Measurements from ENCODE around the gene PCID2.

The PCID2 gene

DNA sequence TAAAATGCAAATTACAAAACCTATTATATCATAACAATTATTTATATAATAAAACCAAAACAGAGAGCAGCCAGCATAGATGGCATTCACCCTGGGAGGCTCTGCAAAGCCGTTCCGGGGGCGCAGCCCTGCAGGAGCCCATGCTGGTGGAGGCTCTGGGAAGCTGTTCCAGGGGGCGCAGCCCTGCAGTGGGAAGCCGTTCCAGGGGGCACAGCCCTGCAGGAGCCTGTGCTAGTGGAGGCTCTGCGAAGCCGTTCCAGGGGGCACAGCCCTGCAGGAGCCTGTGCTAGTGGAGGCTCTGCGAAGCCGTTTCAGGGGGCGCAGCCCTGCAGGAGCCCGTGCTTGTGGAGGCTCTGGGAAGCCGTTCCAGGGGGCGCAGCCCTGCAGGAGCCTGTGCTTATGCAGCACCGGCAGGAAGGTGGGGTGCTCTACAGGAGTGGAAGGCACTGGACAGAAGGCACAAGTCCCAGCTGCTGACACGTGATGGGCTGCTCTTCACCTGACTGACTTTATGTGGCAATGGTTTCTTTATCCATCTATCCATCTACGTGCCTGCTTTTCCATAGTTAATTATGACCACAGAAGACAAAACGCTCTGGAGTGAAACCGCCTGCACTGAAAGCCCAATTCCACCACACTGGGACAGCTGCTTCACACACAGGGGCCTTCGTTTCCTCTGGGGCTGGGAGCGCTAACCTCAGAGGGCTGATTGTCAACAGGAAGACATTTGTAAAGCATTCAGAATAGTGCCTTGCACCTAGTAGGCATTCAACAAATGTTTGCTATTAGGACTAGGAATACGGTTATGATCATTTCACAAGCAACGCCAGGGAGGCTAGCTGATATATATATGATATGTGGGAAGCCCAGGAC lies 23.7 kb downstream of the PCID2 start:
- ChIA-PET POLR2A (ENCODE audit: low non-redundant PET) (no interaction called here), CTCF (interaction anchor here (0.6 kb wide), 1 partner anchor 209 kb away, joined by 3 read pairs; no protein-coding TSS in a partner anchor)
- no peak for TF ChIP-seq CTCF (conservative IDR thresholded peaks at IDR 0.05; ENCODE audit: low read depth)
- no peak for DNase-seq (ENCODE audit: low spot score)
- peak overlapping the region; percentile 16; the same call in 1 of the 2 replicates for H3K27ac ChIP-seq

GRCh38 chr13:113183450-113184129 lies 24.9 kb downstream of the PCID2 start:
- DNase-seq (ENCODE audit: low spot score) = no peak
- H3K27ac ChIP-seq = no peak overlapping the region
- POLR2A ChIA-PET (ENCODE audit: low non-redundant PET) = no interaction called here
- no peak for TF ChIP-seq CTCF (conservative IDR thresholded peaks at IDR 0.05; ENCODE audit: low read depth)
- CTCF ChIA-PET = no interaction called here

GRCh38 chr13:113182046-113182445 lies 26.4 kb downstream of the PCID2 start:
- ChIA-PET POLR2A (ENCODE audit: low non-redundant PET) (no interaction called here), CTCF (no interaction called here)
- no peak for TF ChIP-seq CTCF (conservative IDR thresholded peaks at IDR 0.05; ENCODE audit: low read depth)
- no peak for DNase-seq (ENCODE audit: low spot score)
- H3K27ac ChIP-seq = peak overlapping the region; percentile 27; the same call in 1 of the 2 replicates

DNA sequence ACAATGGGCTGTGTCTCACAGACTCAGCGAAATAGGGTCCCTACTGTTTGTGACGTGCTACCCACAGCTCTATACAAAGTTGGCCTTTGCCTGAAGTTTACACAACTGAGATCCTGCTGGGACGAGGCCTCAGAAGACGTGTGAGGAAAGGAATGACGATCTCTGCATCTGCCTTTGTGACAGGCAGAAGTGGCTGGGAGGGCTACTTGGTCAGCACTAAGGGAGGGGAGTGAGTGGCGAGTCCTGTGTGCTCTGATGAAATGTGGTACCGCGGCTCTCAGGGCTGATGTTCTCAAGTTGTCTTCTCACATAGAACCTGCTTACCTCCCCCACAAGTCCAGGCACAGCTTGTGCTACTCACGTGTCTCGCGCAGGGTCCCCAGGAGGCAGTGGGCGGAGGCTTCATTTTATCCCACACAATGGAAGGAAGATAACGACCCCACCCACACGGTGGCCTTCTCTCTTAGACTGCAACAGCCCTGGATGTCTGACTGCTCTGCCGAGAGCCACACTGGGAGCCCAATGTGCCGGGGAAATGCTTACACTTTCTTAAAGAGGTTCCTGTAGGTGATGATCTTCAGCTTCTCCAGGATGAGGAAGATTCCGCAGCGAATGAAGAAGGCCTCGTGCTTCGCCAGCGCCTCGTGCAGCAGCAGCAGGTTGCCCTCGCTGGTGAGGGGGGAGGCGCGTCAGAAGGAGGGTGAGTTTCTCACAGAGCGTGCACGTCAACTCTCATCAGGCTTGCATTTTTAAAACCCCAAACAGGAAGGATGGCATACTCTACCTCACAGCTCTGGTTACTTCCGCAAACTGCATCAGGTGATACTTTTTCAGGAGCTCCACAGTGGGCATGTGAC lies 28.9 kb downstream of the PCID2 start:
- ChIA-PET POLR2A (ENCODE audit: low non-redundant PET) (no interaction called here), CTCF (no interaction called here)
- peak overlapping the region; percentile 24 for H3K27ac ChIP-seq

GRCh38 chr13:113178896-113179167 lies 29.6 kb downstream of the PCID2 start:
- ChIA-PET CTCF (no interaction called here), POLR2A (ENCODE audit: low non-redundant PET) (no interaction called here)
- DNase-seq (ENCODE audit: low spot score) = no peak
- no peak for TF ChIP-seq CTCF (conservative IDR thresholded peaks at IDR 0.05; ENCODE audit: low read depth)
- no peak overlapping the region for H3K27ac ChIP-seq

More for the DNA sequence above, 28.9 kb downstream of the PCID2 start:
- no peak for TF ChIP-seq CTCF (conservative IDR thresholded peaks at IDR 0.05; ENCODE audit: low read depth)
- DNase-seq (ENCODE audit: low spot score) = no peak

Measured in RWPE1 (cell line).